Measurements from ENCODE around the gene LENEP.

DNA sequence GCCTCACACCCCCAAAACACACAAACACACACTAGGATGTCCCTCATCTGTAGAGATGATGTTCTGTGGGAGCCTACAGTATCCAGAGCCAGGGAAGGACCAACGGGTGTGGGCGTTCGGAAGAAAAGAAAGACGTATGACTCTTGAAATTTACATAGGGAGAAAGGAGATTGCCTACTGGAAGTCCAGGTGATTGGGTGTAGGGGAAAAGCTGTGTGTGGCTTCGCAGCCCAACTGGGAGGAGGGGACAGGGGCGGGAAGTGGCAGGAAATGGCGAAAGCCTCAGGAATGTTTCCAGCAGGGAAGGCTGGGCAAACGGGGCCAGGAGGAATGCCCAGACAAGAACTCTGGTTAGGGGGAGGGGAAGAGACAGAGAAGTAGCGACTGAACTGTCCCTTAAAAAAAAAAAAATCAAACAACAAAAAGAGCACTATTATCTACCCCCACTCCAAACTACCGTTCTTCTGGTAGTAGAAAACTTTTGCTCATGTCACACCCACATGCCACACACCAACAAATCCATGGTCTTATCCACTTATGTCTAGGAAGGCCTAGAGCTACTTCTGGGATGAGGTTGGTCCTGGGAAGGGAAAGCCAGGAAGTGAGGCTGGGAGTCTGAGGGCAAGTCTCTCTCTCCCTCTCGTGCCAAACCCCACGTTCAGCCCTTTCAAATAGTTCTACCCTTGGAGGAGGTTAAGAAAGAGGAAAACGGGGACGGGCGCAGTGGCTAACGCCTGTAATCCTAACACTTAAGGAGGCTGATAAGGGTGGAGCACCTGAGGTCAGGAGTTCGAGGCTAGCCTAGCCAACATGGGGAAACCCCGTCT is 20.7 kb upstream of the LENEP start:
- TF ChIP-seq, protein P1, sequence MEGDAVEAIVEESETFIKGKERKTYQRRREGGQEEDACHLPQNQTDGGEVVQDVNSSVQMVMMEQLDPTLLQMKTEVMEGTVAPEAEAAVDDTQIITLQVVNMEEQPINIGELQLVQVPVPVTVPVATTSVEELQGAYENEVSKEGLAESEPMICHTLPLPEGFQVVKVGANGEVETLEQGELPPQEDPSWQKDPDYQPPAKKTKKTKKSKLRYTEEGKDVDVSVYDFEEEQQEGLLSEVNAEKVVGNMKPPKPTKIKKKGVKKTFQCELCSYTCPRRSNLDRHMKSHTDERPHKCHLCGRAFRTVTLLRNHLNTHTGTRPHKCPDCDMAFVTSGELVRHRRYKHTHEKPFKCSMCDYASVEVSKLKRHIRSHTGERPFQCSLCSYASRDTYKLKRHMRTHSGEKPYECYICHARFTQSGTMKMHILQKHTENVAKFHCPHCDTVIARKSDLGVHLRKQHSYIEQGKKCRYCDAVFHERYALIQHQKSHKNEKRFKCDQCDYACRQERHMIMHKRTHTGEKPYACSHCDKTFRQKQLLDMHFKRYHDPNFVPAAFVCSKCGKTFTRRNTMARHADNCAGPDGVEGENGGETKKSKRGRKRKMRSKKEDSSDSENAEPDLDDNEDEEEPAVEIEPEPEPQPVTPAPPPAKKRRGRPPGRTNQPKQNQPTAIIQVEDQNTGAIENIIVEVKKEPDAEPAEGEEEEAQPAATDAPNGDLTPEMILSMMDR (IDR thresholded peaks at IDR 0.05 in 2 of 3, conservative IDR thresholded peaks at IDR 0.05 in 1 of 3; ENCODE audit: borderline replicate concordance in 1 of 3, insufficient read depth in 1 of 3, low read depth in 2 of 3, low read length in 2 of 3) = no peak
- TF ChIP-seq FOSL1 (IDR thresholded peaks at IDR 0.05; ENCODE audit: low read depth) (no peak), POLR2AphosphoS5 (IDR thresholded peaks at IDR 0.05; ENCODE audit: low read depth, low read length) (peak; percentile 66), TCF7L2 (IDR thresholded peaks at IDR 0.05; ENCODE audit: borderline replicate concordance, extremely low read depth, insufficient read depth, insufficient read length) (no peak), POLR2A (IDR thresholded peaks at IDR 0.05; ENCODE audit: borderline replicate concordance, extremely low read depth, insufficient read depth, insufficient read length) (peak; percentile 14), JUND (IDR thresholded peaks at IDR 0.05) (no peak), RAD21 (IDR thresholded peaks at IDR 0.05; ENCODE audit: low read depth) (no peak), ZFX (IDR thresholded peaks at IDR 0.05) (0 out of 2 replicates have a peak, but pooled peaks have one; percentile 25), ATF3 (IDR thresholded peaks at IDR 0.05) (no peak), SP1 (IDR thresholded peaks at IDR 0.05; ENCODE audit: low read depth) (no peak), EZH2 (IDR thresholded peaks at IDR 0.05) (no peak)
- TF ChIP-seq, protein P2, sequence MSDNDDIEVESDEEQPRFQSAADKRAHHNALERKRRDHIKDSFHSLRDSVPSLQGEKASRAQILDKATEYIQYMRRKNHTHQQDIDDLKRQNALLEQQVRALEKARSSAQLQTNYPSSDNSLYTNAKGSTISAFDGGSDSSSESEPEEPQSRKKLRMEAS (IDR thresholded peaks at IDR 0.05) = no peak
- TF ChIP-seq, protein P3, sequence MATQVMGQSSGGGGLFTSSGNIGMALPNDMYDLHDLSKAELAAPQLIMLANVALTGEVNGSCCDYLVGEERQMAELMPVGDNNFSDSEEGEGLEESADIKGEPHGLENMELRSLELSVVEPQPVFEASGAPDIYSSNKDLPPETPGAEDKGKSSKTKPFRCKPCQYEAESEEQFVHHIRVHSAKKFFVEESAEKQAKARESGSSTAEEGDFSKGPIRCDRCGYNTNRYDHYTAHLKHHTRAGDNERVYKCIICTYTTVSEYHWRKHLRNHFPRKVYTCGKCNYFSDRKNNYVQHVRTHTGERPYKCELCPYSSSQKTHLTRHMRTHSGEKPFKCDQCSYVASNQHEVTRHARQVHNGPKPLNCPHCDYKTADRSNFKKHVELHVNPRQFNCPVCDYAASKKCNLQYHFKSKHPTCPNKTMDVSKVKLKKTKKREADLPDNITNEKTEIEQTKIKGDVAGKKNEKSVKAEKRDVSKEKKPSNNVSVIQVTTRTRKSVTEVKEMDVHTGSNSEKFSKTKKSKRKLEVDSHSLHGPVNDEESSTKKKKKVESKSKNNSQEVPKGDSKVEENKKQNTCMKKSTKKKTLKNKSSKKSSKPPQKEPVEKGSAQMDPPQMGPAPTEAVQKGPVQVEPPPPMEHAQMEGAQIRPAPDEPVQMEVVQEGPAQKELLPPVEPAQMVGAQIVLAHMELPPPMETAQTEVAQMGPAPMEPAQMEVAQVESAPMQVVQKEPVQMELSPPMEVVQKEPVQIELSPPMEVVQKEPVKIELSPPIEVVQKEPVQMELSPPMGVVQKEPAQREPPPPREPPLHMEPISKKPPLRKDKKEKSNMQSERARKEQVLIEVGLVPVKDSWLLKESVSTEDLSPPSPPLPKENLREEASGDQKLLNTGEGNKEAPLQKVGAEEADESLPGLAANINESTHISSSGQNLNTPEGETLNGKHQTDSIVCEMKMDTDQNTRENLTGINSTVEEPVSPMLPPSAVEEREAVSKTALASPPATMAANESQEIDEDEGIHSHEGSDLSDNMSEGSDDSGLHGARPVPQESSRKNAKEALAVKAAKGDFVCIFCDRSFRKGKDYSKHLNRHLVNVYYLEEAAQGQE (IDR thresholded peaks at IDR 0.05; ENCODE audit: low read depth) = no peak

Measured in HCT116 (cell line).